Ascending aorta (tissue), 2 donors: Measurements from ENCODE around the gene TEP1. TPM values are rescaled to one million over a fixed set of nuclear protein-coding genes. Genes with fewer than 3 reads are reported as not detected.

ENCODE experiments used
- DNase-seq, 2 donors: peaks; one replicate each; pipeline ENCODE4 v3.0.0-alpha.2; 2019; ENCODE audit warnings: low spot score in 2 of 2
- H3K27ac ChIP-seq, 2 donors: fragments of 200-600 bp; sonication (generic); one replicate each; pipeline ENCODE4 v1.5.1; 2016 to 2017; ENCODE audit warnings: mild to moderate bottlenecking in 1 of 2
- H3K27me3 ChIP-seq: fragments of 200-600 bp; sonication (generic); one replicate; pipeline ENCODE4 v1.5.1; 2017
- H3K36me3 ChIP-seq, 2 donors: fragments of 200-600 bp; sonication (generic); one replicate each; pipeline ENCODE4 v1.5.1; 2016
- H3K4me1 ChIP-seq, 2 donors: fragments of 200-600 bp; sonication (generic); one replicate each; pipeline ENCODE4 v1.5.1; 2016 to 2017; ENCODE audit warnings: mild to moderate bottlenecking in 1 of 2
- H3K4me3 ChIP-seq, 2 donors: fragments of 200-600 bp; sonication (generic); one replicate each; pipeline ENCODE4 v1.5.1; 2016 to 2017; ENCODE audit warnings: mild to moderate bottlenecking in 1 of 2
- H3K9me3 ChIP-seq, 2 donors: fragments of 200-600 bp; sonication (generic); one replicate each; pipeline ENCODE4 v1.5.1; 2016
- intact Hi-C: fragments of 100-400 bp; cut with DNase I; formaldehyde crosslinking; loops from one replicate; pipeline ENCODE4 v1.15.1; 2023
- total RNA-seq: library from RNA; depleted of rRNA; stranded (reverse); fragments of >200 nt; gene quantifications from one replicate; pipeline ENCODE4 v1.1.0, GENCODE V29; 2016
- TF ChIP-seq, protein P1 (sequence below), 3 experiments: fragments of 200-600 bp in 2 of 3; fragments of 450-650 bp in 1 of 3; sonication (generic) in 2 of 3; IDR thresholded peaks; one replicate each; pipeline ENCODE4 v1.5.1; 2016 to 2019; ENCODE audit warnings: antibody characterized with exemption in 3 of 3, mild to moderate bottlenecking in 1 of 3, moderate library complexity in 1 of 3

TEP1 gene
- total RNA-seq, 1 donor from 2014 or later: 43.7 TPM

- H3K4me1 ChIP-seq: no peaks in the 10 kb centered on the region
- no peaks in the 10 kb centered on the region for H3K9me3 ChIP-seq
- H3K27me3 ChIP-seq: no peaks in the 10 kb centered on the region
- intact Hi-C loops: no loop called here
- peaks cover 3 to 11% of the 10 kb centered on the region in 2 donors for H3K36me3 ChIP-seq
- H3K4me3 ChIP-seq: no peak overlapping the region
- no peak for DNase-seq
- TF ChIP-seq, protein P1, sequence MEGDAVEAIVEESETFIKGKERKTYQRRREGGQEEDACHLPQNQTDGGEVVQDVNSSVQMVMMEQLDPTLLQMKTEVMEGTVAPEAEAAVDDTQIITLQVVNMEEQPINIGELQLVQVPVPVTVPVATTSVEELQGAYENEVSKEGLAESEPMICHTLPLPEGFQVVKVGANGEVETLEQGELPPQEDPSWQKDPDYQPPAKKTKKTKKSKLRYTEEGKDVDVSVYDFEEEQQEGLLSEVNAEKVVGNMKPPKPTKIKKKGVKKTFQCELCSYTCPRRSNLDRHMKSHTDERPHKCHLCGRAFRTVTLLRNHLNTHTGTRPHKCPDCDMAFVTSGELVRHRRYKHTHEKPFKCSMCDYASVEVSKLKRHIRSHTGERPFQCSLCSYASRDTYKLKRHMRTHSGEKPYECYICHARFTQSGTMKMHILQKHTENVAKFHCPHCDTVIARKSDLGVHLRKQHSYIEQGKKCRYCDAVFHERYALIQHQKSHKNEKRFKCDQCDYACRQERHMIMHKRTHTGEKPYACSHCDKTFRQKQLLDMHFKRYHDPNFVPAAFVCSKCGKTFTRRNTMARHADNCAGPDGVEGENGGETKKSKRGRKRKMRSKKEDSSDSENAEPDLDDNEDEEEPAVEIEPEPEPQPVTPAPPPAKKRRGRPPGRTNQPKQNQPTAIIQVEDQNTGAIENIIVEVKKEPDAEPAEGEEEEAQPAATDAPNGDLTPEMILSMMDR (IDR thresholded peaks at IDR 0.05): no peak
- H3K27ac ChIP-seq: no peak overlapping the region
These were observed 28.2 kb upstream of the TEP1 start for GRCh38 chr14:20441461-20441860.

- Histone ChIP-seq H3K4me3 (no peak overlapping the region), H3K36me3 (peaks cover 0 to 5% of the 10 kb centered on the region in 2 donors), H3K27ac (no peak overlapping the region), H3K9me3 (no peaks in the 10 kb centered on the region), H3K27me3 (no peaks in the 10 kb centered on the region), H3K4me1 (no peaks in the 10 kb centered on the region)
- intact Hi-C loops: no loop called here
- no peak for DNase-seq
- TF ChIP-seq, protein P1 (IDR thresholded peaks at IDR 0.05): no peak
These were observed 27.6 kb upstream of the TEP1 start for GRCh38 chr14:20440882-20441281.

- Histone ChIP-seq H3K9me3 (no peaks in the 10 kb centered on the region), H3K4me1 (peaks cover 0 to under 1% of the 10 kb centered on the region in 2 donors), H3K27me3 (no peaks in the 10 kb centered on the region), H3K27ac (no peak overlapping the region), H3K36me3 (peaks cover 0 to under 1% of the 10 kb centered on the region in 2 donors), H3K4me3 (no peak overlapping the region)
- intact Hi-C loops: no loop called here
- TF ChIP-seq, protein P1 (IDR thresholded peaks at IDR 0.05): no peak
- DNase-seq: no peak
These were observed 27.2 kb upstream of the TEP1 start for GRCh38 chr14:20440465-20440864.

- TF ChIP-seq, protein P1 (IDR thresholded peaks at IDR 0.05): no peak
- no peak for DNase-seq
- H3K4me1 ChIP-seq: peaks cover 5% of the 10 kb centered on the region in 2 donors
- intact Hi-C loops: no loop called here
- H3K27ac ChIP-seq: no peak overlapping the region
- no peaks in the 10 kb centered on the region for H3K9me3 ChIP-seq
- H3K36me3 ChIP-seq: no peaks in the 10 kb centered on the region
- no peak overlapping the region for H3K4me3 ChIP-seq
- no peaks in the 10 kb centered on the region for H3K27me3 ChIP-seq
These were observed 25.4 kb upstream of the TEP1 start for GRCh38 chr14:20438664-20439063.

DNA sequence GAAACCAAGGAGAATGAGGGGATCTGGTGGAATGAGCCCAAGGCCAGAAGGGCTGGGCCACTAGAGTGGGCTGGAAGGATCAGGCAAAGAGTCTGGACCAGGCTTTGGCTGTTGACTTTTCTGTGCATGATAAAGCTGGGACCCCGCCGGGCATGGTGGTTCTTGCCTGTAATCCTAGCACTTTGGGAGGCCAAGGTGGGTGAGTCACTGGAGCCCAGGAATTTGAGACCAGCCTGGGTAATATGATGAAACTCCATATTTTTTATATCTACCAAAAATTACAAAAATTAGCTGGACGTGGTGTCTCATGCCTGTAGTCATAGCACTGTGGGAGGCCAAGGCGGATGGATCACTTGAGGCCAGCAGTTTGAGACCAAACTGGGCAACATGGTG, 23.1 kb upstream of the TEP1 start:
- intact Hi-C loops: no loop called here
- H3K36me3 ChIP-seq: no peaks in the 10 kb centered on the region
- H3K4me1 ChIP-seq: peaks cover 5% of the 10 kb centered on the region in 2 donors
- no peaks in the 10 kb centered on the region for H3K9me3 ChIP-seq
- TF ChIP-seq, protein P1 (IDR thresholded peaks at IDR 0.05): no peak
- H3K27me3 ChIP-seq: no peaks in the 10 kb centered on the region
- DNase-seq: no peak
- no peak overlapping the region for H3K27ac ChIP-seq
- H3K4me3 ChIP-seq: no peak overlapping the region
